SH-SY5Y (cell line): ENCODE measurements around the gene DCAF10.

ENCODE experiments used
- GATA2 ChIP-seq: IDR thresholded peaks from 2 replicates; pipeline ENCODE4 v1.6.1; 2011; ENCODE audit warnings: mild to moderate bottlenecking, low read depth, low read length
- GATA3 ChIP-seq: IDR thresholded peaks from 2 replicates; pipeline ENCODE4 v1.6.1; 2011; ENCODE audit warnings: low read depth, mild to moderate bottlenecking, low read length, moderate library complexity

DNA sequence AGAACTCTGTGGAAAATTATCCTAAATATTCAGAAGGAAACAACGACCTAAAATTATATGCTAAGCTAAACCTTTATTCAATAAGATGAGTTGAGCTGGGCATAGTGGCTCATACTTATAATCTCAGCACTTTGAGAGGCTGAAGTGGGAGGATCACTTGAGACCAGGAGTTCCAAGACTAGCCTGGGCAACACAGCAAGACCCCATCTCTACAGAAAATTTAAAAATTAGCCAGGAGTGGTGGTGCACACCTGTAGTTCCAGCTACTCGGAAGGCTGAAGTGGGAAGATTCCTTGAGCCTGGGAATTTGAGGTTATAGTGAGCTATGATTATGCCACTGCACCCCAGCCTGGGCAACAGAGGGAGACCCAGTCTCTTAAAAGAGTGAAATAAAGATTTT is 51.6 kb downstream of the DCAF10 start:
- TF ChIP-seq GATA2 (no peak), GATA3 (no peak)
